Neural progenitor cell (in vitro differentiated cells): ENCODE results near the gene SKIL. TPM values are rescaled to one million over a fixed set of nuclear protein-coding genes. Genes with fewer than 3 reads are reported as not detected.
A peak's percentile ranks its signal among the peaks of the same experiment; 100 is the strongest.

ENCODE experiments used
- DNase-seq: peaks from one replicate; pipeline ENCODE4 v3.0.0-alpha.2; 2016; ENCODE audit warnings: low spot score
- H2AFZ ChIP-seq: fragments of 200-600 bp; sonication (generic); replicated peaks from 2 replicates; pipeline ENCODE4 v1.6.1; 2016; ENCODE audit warnings: antibody characterized with exemption
- H3F3A ChIP-seq: fragments of 200-600 bp; sonication (generic); 2 replicates; pipeline ENCODE4 v1.6.1; 2016; ENCODE audit warnings: antibody characterized with exemption, low read depth
- H3K27ac ChIP-seq: fragments of 200-600 bp; sonication (generic); 2 replicates; pipeline ENCODE4 v1.5.1; 2016; ENCODE audit warnings: mild to moderate bottlenecking
- H3K27me3 ChIP-seq: fragments of 200-600 bp; sonication (generic); 2 replicates; pipeline ENCODE4 v1.6.1; 2016; ENCODE audit warnings: mild to moderate bottlenecking, moderate library complexity
- H3K36me3 ChIP-seq: fragments of 200-600 bp; sonication (generic); 2 replicates; pipeline ENCODE4 v1.5.1; 2016
- H3K4me1 ChIP-seq: fragments of 200-600 bp; sonication (generic); 2 replicates; pipeline ENCODE4 v1.6.1; 2016; ENCODE audit warnings: mixed run types
- H3K4me2 ChIP-seq: fragments of 200-600 bp; sonication (generic); 2 replicates; pipeline ENCODE4 v1.6.1; 2016
- H3K4me3 ChIP-seq: fragments of 200-600 bp; sonication (generic); 2 replicates; pipeline ENCODE4 v1.5.1; 2016
- H3K79me2 ChIP-seq: fragments of 200-600 bp; sonication (generic); 2 replicates; pipeline ENCODE4 v1.6.1; 2016; ENCODE audit warnings: low read depth
- H3K9ac ChIP-seq: fragments of 200-600 bp; sonication (generic); 2 replicates; pipeline ENCODE4 v1.6.1; 2016
- H3K9me3 ChIP-seq: fragments of 200-600 bp; sonication (generic); 2 replicates; pipeline ENCODE4 v1.5.1; 2016; ENCODE audit warnings: low read depth
- H4K20me1 ChIP-seq: fragments of 200-600 bp; sonication (generic); 2 replicates; pipeline ENCODE4 v1.6.1; 2016; ENCODE audit warnings: low read depth
- H3K27ac Mint-ChIP-seq: 3 replicates; pipeline ENCODE4 v1.8.0; 2021; ENCODE audit warnings: mixed read lengths
- H3K27me3 Mint-ChIP-seq: 2 replicates; pipeline ENCODE4 v1.8.0; 2022; ENCODE audit warnings: low read depth, mild to moderate bottlenecking, inconsistent platforms, moderate library complexity, mixed read lengths; ENCODE audit not compliant: insufficient read depth
- H3K36me3 Mint-ChIP-seq: 3 replicates; pipeline ENCODE4 v1.8.0; 2021; ENCODE audit warnings: mixed read lengths
- H3K4me1 Mint-ChIP-seq: 3 replicates; pipeline ENCODE4 v1.8.0; 2021; ENCODE audit warnings: mixed read lengths
- H3K4me3 Mint-ChIP-seq: 3 replicates; pipeline ENCODE4 v1.8.0; 2021; ENCODE audit warnings: mild to moderate bottlenecking, moderate library complexity, mixed read lengths
- H3K9me3 Mint-ChIP-seq: 3 replicates; pipeline ENCODE4 v1.8.0; 2020; ENCODE audit warnings: mixed read lengths
- EZH2 ChIP-seq: fragments of 200-600 bp; sonication (generic); IDR thresholded peaks from 2 replicates; pipeline ENCODE4 v1.6.1; 2017; ENCODE audit warnings: antibody characterized with exemption, mild to moderate bottlenecking, moderate library complexity
- EZH2phosphoT487 ChIP-seq: fragments of 200-600 bp; sonication (generic); IDR thresholded peaks from 2 replicates; pipeline ENCODE4 v1.6.1; 2017; ENCODE audit warnings: antibody characterized with exemption
- total RNA-seq: library from RNA; depleted of rRNA; stranded (reverse); fragments of >200 nt; gene quantifications from 2 replicates; pipeline ENCODE4 v1.2.3, GENCODE V29; 2015; ENCODE audit warnings: low replicate concordance
- TF ChIP-seq, protein P1 (sequence below): fragments of 200-600 bp; sonication (generic); IDR thresholded peaks from 2 replicates; pipeline ENCODE4 v1.5.1; 2017; ENCODE audit warnings: antibody characterized with exemption, mild to moderate bottlenecking

Gene SKIL
- total RNA-seq, 1 donor from 2014 or later = 26.6 TPM

DNA sequence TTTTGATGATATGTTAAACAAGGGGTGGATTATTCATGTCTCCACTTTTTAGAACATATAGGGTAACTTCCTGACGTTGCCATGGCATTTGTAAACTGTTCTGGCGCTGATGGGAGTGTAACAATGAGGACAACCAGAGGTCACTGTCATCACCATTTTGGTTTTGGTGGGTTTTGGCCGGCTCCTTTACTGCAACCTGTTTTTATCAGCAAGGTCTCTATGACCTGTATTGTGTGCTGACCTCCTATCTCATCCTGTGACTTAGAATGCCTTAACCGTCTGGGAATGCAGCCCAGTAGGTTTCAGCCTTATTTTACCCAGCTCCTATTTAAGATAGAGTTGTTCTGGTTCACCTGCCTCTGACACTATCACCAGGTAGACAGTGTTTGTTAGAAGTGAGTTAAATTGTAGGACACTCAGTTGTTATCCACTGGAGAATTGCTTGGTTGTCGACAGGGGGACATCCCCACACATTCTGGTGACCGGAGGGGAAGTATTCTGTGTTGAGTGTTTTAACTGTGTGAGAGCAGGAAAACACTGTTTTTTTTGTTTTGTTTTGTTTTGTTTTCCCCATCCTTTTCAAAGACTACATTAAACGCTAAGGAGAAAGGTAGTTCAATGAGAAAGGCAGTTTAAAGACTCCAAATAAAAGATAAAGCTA is 36.9 kb upstream of the SKIL start:
- Mint-ChIP-seq H3K27ac (peak overlapping the region; percentile 59), H3K4me3 (no peak overlapping the region), H3K4me1 (peaks cover 46% of the 10 kb centered on the region), H3K27me3 (no peaks in the 10 kb centered on the region), H3K36me3 (no peaks in the 10 kb centered on the region), H3K9me3 (no peaks in the 10 kb centered on the region)
- Histone ChIP-seq H3K27ac (no peak overlapping the region), H3K4me1 (no peaks in the 10 kb centered on the region), H3K36me3 (no peaks in the 10 kb centered on the region), H3K9me3 (no peaks in the 10 kb centered on the region), H3K27me3 (no peaks in the 10 kb centered on the region), H2AFZ (peak overlapping the region; percentile 24), H3F3A (no peaks in the 10 kb centered on the region), H3K79me2 (no peaks in the 10 kb centered on the region), H4K20me1 (no peaks in the 10 kb centered on the region), H3K9ac (no peak overlapping the region), H3K4me2 (no peak overlapping the region), H3K4me3 (no peak overlapping the region)
- DNase-seq = no peak
- no peak for TF ChIP-seq EZH2
- TF ChIP-seq EZH2phosphoT487 = no peak
- TF ChIP-seq, protein P1, sequence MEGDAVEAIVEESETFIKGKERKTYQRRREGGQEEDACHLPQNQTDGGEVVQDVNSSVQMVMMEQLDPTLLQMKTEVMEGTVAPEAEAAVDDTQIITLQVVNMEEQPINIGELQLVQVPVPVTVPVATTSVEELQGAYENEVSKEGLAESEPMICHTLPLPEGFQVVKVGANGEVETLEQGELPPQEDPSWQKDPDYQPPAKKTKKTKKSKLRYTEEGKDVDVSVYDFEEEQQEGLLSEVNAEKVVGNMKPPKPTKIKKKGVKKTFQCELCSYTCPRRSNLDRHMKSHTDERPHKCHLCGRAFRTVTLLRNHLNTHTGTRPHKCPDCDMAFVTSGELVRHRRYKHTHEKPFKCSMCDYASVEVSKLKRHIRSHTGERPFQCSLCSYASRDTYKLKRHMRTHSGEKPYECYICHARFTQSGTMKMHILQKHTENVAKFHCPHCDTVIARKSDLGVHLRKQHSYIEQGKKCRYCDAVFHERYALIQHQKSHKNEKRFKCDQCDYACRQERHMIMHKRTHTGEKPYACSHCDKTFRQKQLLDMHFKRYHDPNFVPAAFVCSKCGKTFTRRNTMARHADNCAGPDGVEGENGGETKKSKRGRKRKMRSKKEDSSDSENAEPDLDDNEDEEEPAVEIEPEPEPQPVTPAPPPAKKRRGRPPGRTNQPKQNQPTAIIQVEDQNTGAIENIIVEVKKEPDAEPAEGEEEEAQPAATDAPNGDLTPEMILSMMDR = no peak

DNA sequence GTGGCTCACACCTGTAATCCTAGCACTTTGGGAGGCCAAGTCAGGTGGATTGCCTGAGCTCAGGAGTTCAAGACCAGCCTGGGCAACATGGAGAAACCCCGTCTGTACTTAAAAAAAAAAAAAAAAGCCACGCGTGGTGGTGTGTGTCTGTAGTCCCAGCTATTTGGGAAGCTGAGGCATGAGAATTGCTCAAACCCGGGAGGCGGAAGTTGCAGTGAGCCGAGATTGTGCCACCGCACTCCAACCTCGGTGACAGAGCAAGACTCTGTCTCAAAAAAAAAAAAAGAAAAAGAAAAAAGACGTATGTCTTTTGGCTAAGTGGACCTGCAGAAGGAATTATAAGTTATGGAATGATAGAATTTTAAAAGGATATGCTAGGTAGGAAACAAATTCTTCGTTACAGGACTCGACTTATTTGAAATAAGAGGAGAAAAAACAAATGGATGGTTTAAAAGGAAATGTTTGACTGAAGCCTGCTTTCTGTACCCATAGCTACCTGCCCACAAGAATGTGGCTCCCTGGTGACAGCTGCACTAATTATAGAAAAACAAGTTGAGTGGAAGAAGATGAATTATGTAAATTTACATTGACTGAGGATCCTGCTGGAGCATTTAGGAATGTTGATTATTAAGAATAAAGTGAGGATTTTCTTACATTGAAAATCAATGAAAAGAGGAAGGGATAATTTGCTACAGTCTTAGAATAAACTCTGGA is 36.0 kb upstream of the SKIL start:
- Histone ChIP-seq H2AFZ (no peak overlapping the region), H3K27ac (no peak overlapping the region), H3K79me2 (no peaks in the 10 kb centered on the region), H3K27me3 (no peaks in the 10 kb centered on the region), H3K36me3 (no peaks in the 10 kb centered on the region), H3K4me1 (no peaks in the 10 kb centered on the region), H3K4me3 (no peak overlapping the region), H4K20me1 (no peaks in the 10 kb centered on the region), H3K9ac (no peak overlapping the region), H3K9me3 (no peaks in the 10 kb centered on the region), H3F3A (no peaks in the 10 kb centered on the region), H3K4me2 (no peak overlapping the region)
- no peak for DNase-seq
- H3K9me3 Mint-ChIP-seq = peaks cover 5% of the 10 kb centered on the region
- no peak for TF ChIP-seq EZH2phosphoT487
- no peak for TF ChIP-seq EZH2
- TF ChIP-seq, protein P1 = no peak
- H3K27me3 Mint-ChIP-seq = peaks cover 2% of the 10 kb centered on the region
- peaks cover 46% of the 10 kb centered on the region for H3K4me1 Mint-ChIP-seq
- no peaks in the 10 kb centered on the region for H3K36me3 Mint-ChIP-seq
- H3K27ac Mint-ChIP-seq = no peak overlapping the region
- H3K4me3 Mint-ChIP-seq = peak overlapping the region; percentile 0

DNA sequence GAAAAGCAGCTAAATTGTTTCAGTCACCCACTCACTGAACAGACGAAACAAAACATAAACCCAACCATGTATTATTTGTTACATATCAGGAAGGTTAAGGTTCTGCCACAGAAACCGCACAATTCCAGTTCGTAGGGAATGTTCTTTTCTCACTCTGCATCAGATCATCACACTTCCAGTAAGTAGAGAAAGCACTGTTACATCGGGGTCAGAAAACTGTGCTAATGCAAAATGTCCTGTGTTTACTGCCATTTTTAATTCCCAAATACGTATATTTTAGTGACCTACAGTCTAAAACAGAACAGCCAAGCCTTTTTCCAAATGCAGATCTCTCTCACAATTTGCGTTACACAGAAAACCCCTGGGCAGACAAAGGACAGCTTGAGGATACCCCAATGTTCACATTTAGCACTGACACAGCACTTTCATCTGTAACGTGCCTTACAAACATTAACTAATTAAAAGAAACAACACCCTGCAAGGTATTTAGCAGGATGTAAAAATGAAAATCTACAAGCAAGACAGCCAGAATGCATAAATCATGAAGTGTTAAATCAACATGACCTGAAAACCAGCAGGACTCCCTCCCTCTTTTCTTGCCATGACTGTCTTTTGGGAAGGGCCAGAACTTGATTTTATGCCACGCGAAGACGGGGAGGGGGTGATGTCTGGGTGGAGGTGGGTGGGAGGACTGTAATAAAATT is 34.8 kb upstream of the SKIL start:
- no peaks in the 10 kb centered on the region for H3K36me3 Mint-ChIP-seq
- Histone ChIP-seq H4K20me1 (no peaks in the 10 kb centered on the region), H3K4me3 (no peak overlapping the region), H3K9me3 (no peaks in the 10 kb centered on the region), H3K36me3 (no peaks in the 10 kb centered on the region), H3K4me2 (no peak overlapping the region), H3K4me1 (no peaks in the 10 kb centered on the region), H3K27ac (no peak overlapping the region), H3F3A (no peaks in the 10 kb centered on the region), H3K27me3 (no peaks in the 10 kb centered on the region), H3K79me2 (no peaks in the 10 kb centered on the region), H2AFZ (peak overlapping the region; percentile 20), H3K9ac (no peak overlapping the region)
- H3K9me3 Mint-ChIP-seq = peaks cover 13% of the 10 kb centered on the region
- peaks cover 42% of the 10 kb centered on the region for H3K4me1 Mint-ChIP-seq
- peaks cover 2% of the 10 kb centered on the region for H3K27me3 Mint-ChIP-seq
- DNase-seq = no peak
- peak overlapping the region; percentile 1 for H3K4me3 Mint-ChIP-seq
- TF ChIP-seq, protein P1 = no peak
- TF ChIP-seq EZH2 (no peak), EZH2phosphoT487 (no peak)
- H3K27ac Mint-ChIP-seq = peak overlapping the region; percentile 74
